ENCODE data around the gene HOXD1.

The HOXD1 gene

DNA sequence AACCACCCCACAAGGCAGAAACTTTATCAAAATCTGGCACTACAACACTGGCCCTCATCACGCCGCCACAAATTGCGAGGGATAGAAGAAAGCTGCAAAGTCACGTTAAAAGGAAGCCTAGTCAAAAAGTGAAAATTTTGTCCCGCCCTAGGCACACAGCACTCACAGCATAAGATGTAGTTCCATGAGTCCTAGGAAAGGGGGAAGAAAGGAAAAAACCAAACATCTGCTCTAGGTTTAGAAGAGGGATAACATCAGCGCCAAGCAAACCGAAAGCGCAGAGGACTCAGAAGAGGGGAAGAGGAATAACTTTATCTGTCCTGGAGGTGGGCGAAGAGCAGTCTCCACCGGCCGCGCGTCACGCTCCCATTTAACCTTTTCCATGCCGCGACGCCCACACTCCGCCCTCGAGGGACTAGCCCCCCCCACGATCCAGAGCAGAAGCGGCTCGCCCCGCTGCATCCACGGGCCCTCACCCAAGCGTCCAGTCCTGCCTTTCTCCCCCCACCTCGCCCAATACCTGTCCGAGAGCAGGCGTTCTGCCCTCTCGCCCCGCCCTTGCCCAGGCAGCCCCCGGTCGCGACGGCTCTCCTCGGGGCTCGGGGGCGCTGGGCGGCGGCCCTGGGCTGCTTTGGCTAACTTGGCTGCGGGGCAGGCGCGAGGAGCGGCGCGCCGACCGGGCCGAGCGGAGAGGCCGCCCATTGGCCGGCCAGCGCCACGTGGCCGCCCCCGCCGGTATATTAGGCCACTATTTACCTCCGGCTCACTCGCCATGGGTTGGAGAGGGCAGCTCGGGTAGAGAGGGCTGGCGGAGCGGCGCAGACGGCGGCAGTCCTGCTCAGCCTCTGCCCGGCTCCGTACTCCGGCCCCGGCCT, at the start of gene HOXD1:
Gene HOXD1, plus strand, starts transcription at position 770 of the 875 bp plus-strand sequence. CDS start 134 bp downstream, outside the sequence.
- DNase-seq = no peak

DNA sequence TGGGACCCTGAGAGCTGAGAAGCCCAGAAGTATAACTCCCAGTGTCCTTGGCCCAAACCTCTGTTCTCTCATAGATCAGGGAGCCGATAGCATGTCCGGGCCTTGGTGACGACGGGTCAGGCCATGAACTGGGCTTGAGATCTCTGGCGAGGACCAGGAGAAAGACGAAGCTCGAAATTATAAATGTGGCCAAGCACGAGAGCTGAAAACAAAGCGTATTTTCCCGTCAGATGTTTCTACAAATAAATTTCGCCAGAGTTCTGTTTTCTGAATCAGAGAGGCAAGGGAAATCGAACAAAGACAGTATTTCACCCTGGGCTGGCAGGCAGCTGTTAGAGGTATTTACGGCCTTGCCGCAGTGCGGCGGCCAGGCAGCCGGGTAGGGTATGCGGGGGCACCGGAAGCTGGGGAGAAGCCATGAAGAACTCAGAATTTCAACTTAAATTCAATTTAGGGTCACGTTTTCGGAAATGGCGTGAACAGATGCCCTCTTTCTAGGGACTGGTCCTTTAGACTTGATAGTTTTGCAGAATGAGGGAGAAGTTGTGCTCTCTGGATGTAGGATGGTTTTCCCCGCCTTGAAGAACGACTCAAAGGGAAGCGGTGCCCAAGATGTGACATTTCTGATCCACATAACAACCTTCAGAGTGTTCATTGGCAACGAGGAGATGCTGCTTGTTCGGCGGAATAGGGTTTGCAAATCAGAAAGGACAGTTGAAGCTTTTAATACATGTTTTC, 49.4 kb upstream of the HOXD1 start:
- DNase-seq = no peak

DNA sequence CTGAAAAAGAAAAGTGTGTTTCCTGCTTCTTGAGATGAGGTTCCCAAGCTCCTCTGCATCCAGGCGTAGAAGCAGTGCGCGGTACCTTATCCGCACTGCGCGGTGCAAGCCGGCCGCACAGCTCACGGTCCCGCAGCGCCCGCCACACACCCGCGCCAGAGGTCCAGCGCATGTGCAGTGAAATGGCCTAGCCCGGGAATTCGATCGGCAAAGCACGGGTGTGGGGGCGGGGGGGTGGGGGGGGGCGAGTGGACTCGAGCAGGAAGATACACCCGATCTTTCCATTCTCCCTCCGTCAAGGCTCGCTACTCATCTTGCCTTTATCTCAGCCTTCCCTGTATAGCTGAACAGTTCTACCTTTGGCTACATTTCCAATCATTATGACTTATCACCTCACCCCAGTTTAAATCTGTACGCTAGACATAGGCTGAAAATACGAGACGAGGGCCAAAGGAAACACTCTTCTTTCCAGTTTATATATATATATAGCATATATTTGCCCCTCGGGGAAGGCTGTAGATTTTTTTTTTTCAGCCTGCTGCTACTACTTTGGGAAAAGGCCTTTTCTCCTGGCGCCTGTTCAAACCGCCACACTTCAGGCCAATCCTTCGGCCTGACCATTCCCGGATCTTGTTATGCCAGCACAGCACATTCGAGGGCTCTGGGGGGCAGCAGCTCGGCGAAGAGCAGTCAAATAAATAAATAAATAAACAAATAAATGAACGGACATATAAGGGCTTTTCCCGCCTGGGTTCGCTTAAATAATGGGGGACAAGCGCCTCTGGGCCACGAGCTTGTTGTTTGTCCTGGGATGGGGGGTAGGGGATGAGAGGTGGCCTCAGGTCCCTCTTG, 48.6 kb upstream of the HOXD1 start:
- no peak for DNase-seq

DNA sequence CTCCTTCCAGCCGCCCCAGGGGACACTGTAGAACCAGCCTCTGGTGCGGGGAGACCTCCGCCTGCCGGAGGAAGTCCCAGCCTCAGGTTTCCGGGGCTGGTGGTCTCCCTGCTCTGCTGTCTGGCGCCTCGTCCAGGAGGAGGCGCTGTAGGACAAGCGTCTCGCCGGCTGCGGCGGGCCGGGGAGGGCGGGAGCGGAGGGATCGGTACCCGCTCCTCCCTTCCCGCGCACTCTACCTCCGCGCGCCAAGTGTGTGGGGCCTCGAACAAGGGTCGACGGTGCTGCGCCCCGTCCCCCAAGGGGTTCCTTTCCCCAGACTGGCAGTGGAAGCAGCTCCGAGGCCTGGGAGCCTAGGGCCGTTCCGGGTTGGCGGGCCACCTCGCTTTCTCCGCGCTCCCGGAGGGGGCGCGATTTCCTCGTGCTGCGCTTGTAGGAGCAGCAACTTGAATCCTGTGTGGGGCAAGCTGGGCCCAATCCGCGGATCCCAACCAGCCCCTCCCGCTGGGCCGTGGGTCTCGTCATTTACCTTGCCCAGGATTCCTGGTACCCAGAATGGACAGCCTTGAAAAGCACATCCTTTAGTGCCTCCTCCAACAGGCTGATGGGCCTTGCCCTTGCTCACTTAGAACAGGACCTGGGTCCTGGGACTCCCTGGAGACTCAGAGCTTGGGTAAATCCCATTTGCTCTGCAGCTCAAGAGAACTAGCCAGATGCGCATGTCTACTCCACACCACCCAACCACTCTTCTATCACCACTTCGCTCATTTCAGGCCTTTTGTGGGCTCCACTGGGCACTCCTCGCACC, 47.8 kb upstream of the HOXD1 start:
- DNase-seq = no peak

GRCh38 chr2:176142281-176142680, 46.2 kb upstream of the HOXD1 start:
- no peak for DNase-seq

- DNase-seq = no peak
Observed at GRCh38 chr2:176145085-176145969, 43.1 kb upstream of the HOXD1 start.

DNA sequence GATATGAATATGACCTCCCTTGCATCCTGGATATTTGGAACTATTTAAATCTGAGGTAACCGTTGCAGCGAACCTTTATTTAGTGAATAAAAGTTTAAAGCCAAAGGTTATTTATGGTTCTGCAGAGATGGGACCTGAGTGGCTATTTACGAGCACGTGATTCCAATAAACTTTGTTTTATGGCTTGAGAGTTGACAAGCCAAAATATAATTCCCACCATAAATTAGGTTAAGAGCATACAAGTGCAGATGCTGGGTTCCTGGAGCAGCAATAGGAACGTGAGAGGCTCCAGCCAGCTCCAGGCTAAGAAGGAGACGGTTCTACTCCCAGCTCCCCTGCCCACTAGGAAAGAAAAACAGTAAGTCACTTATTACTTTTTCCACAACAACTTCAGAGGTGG, 42.4 kb upstream of the HOXD1 start:
- no peak for DNase-seq

DNA sequence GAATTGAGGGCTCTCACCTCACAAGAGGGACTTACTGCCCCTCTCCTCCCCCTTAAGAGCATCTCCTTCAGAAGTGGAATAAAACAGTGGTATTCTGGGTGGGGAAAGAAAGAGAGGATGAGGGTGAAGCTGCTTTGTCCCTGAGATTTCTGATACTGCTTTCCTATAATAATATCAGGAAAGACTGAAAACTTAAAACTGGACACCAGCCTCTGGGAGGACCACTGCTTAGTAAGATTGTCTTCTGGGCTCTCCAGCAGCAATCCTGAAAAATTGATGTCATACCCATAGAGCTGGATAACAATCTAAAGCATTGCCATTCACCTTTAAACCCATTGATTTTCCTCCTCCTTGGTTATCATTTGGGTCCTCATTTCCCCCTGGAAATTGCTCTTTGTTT, 41.8 kb upstream of the HOXD1 start:
- DNase-seq = no peak

DNA sequence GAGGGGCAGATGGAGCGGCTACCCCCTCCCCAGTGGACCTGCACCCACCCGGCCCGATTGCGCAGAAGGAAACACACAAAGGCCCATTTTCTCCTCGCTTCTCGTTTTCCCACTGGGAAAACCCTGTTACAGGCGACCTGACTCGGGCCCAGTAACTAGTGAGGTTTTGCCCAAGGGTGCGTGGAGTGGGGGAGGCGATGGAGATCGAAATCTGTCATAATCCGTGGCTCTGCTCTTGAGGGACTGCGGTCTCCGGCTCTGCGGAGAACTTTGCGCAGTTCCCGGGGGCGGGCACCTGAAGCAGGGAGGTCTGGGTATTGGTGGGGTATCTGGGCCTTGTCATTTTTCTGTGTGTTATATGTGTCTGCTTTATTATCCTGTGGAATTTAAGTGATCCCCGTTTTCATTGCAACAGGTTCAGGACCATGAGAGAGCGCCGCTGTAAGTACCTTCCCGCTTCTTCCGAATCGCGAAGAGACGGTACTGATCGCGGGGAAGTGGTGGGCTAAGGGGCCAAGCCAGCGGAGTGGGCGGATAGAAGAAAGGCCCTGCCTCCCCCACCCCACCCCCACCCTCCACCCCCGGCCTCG, 41.2 kb upstream of the HOXD1 start:
- no peak for DNase-seq

GRCh38 chr2:176147800-176148496, 40.5 kb upstream of the HOXD1 start:
- no peak for DNase-seq

DNA sequence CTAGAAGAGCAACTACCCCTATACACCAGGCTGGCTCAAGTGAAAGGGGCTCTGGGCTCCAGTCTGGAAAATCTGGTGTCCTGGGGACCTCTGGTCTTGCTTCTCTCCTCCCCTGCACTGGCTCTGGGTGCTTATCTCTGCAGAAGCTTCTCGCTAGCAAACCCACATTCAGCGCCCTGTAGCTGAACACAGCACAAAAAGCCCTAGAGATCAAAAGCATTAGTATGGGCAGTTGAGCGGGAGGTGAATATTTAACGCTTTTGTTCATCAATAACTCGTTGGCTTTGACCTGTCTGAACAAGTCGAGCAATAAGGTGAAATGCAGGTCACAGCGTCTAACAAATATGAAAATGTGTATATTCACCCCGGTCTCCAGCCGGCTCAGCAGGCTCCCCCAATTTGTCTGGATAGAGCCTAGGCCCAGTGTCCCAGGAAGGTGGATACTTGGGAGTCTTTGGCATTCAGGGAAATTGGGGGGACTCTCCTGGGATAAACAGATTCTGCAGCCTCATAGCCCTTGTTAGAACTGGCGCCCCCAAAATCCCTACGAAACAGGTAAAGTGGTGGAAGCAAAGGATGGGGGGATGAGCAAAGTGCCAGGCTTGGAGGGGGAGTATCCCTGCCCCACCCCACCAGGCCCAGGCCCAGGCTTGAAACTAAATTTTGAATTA, 39.6 kb upstream of the HOXD1 start:
- DNase-seq = no peak

GRCh38 chr2:176149481-176149938, 39.0 kb upstream of the HOXD1 start:
- no peak for DNase-seq

GRCh38 chr2:176149939-176150583, 38.4 kb upstream of the HOXD1 start:
- no peak for DNase-seq

- no peak for DNase-seq
Observed at GRCh38 chr2:176150584-176151441, 37.7 kb upstream of the HOXD1 start.

- DNase-seq = no peak
Observed at GRCh38 chr2:176151442-176152287, 36.8 kb upstream of the HOXD1 start, which contains the start of gene HOXD4. TSS of gene HOXD4 (plus strand) at chr2:176151550. CDS start at chr2:176151634, 84 bp downstream.

- DNase-seq = no peak
Observed at GRCh38 chr2:176152350-176153181, 35.9 kb upstream of the HOXD1 start.

Measured in amniotic stem cell (primary cell).